HepG2 (cell line): ENCODE data around the gene PXDC1. TPM values are rescaled to one million over a fixed set of nuclear protein-coding genes. Genes with fewer than 3 reads are reported as not detected.

Experiments used
- ATF7-NPFF ChIP-seq: sonication (generic); formaldehyde crosslinking; IDR thresholded peaks from 2 replicates; pipeline ENCODE4 v1.8.1; 2023; ENCODE audit warnings: mild to moderate bottlenecking, low read depth, missing genetic modification reagents, moderate library complexity
- BHLHE40 ChIP-seq: IDR thresholded peaks from 2 replicates; pipeline ENCODE4 v1.6.1; 2011; ENCODE audit warnings: low read length, improper control_type of control experiment
- CBX2 ChIP-seq, 2 experiments: fragments of 200-600 bp in 1 of 2; sonication (generic); formaldehyde crosslinking in 1 of 2; IDR thresholded peaks; 2 replicates each; pipeline versions ENCODE4 v1.7.0 to v1.8.1; 2018 to 2022; ENCODE audit warnings: low read depth in 2 of 2, low read length in 1 of 2, mild to moderate bottlenecking in 1 of 2, missing genetic modification reagents in 1 of 2
- CREB1 ChIP-seq, 2 experiments: fragments of 450-650 bp in 1 of 2; IDR thresholded peaks; 2 replicates each; pipeline ENCODE4 v1.6.1; 2016 to 2017; ENCODE audit warnings: control low read depth in 1 of 2, mild to moderate bottlenecking in 1 of 2, missing compliant biosample characterization in 1 of 2, missing genetic modification characterization in 1 of 2
- HNRNPH1 ChIP-seq: fragments of 200-400 bp; formaldehyde crosslinking; optimal IDR thresholded peaks from 2 replicates; pipeline ENCODE3; 2017; ENCODE audit warnings: mild to moderate bottlenecking, low read depth, low read length
- IKZF5 ChIP-seq: IDR thresholded peaks from 2 replicates; pipeline ENCODE4 v1.6.1; 2018; ENCODE audit warnings: missing genetic modification reagents, mild to moderate bottlenecking, missing compliant biosample characterization
- NFKBIZ ChIP-seq: IDR thresholded peaks from 2 replicates; pipeline ENCODE4 v1.6.1; 2018; ENCODE audit warnings: missing genetic modification reagents, missing compliant biosample characterization
- RFXAP ChIP-seq: sonication (generic); formaldehyde crosslinking; IDR thresholded peaks from 2 replicates; pipeline ENCODE4 v1.4.0; 2020; ENCODE audit warnings: missing genetic modification reagents, borderline replicate concordance
- SOX5 ChIP-seq: IDR thresholded peaks from 2 replicates; pipeline ENCODE4 v1.6.1; 2016; ENCODE audit warnings: borderline replicate concordance
- TAF15 ChIP-seq: fragments of 200-400 bp; formaldehyde crosslinking; IDR thresholded peaks from one replicate; pipeline ENCODE4 v1.6.1; 2018; ENCODE audit warnings: mild to moderate bottlenecking, low read depth, low read length; ENCODE audit not compliant: poor library complexity, severe bottlenecking
- TCF12 ChIP-seq, 2 experiments: fragments of 450-650 bp in 1 of 2; sonication (generic) in 1 of 2; formaldehyde crosslinking in 1 of 2; IDR thresholded peaks; 2 replicates each; pipeline versions ENCODE4 v1.6.1 to v1.8.0; 2017 to 2022; ENCODE audit warnings: antibody characterized with exemption in 1 of 2, mild to moderate bottlenecking in 1 of 2, missing genetic modification reagents in 1 of 2, moderate library complexity in 1 of 2
- TEAD3 ChIP-seq: optimal IDR thresholded peaks from 2 replicates; pipeline ENCODE3; 2016; ENCODE audit warnings: borderline replicate concordance
- ZBTB42 ChIP-seq: sonication (generic); formaldehyde crosslinking; IDR thresholded peaks from 2 replicates; pipeline ENCODE4 v1.5.0; 2020; ENCODE audit warnings: mild to moderate bottlenecking, missing genetic modification reagents
- ZC3H13 ChIP-seq: sonication (generic); formaldehyde crosslinking; IDR thresholded peaks from 2 replicates; pipeline ENCODE4 v1.8.1; 2023; ENCODE audit warnings: mild to moderate bottlenecking, missing genetic modification reagents, moderate library complexity
- ZNF225 ChIP-seq: sonication (generic); formaldehyde crosslinking; IDR thresholded peaks from 2 replicates; pipeline ENCODE4 v1.4.0; 2020; ENCODE audit warnings: mild to moderate bottlenecking, missing genetic modification reagents
- ZNF709 ChIP-seq: sonication (generic); formaldehyde crosslinking; IDR thresholded peaks from 2 replicates; pipeline ENCODE4 v1.5.0; 2020; ENCODE audit warnings: mild to moderate bottlenecking, missing genetic modification reagents
- ZNF768 ChIP-seq: sonication (generic); formaldehyde crosslinking; IDR thresholded peaks from 2 replicates; pipeline ENCODE4 v1.4.0; 2020; ENCODE audit warnings: missing genetic modification reagents
- ZNF816 ChIP-seq: sonication (generic); formaldehyde crosslinking; IDR thresholded peaks from 2 replicates; pipeline ENCODE4 v1.8.0; 2022; ENCODE audit warnings: missing genetic modification reagents, mild to moderate bottlenecking, borderline replicate concordance
- ZSCAN12 ChIP-seq: sonication (generic); formaldehyde crosslinking; IDR thresholded peaks from 2 replicates; pipeline ENCODE4 v1.9.0; 2021; ENCODE audit warnings: mild to moderate bottlenecking, missing genetic modification reagents
- ZSCAN30 ChIP-seq: sonication (generic); formaldehyde crosslinking; IDR thresholded peaks from 2 replicates; pipeline ENCODE4 v1.5.0; 2020; ENCODE audit warnings: mild to moderate bottlenecking, missing genetic modification reagents
- polyA plus RNA-seq, 8 experiments: library from polyadenylated mRNA; depleted of rRNA in 3 of 8; stranded (reverse) in 7 of 8; unstranded in 1 of 8; fragments of >200 nt; fragmentation: Illumina TruSeq in 4 of 8; extraction: Trizol in 4 of 8; gene quantifications; 2 replicates each; pipeline versions ENCODE4 v1.2.1 to v1.2.3, GENCODE V29; 2011 to 2016; ENCODE audit warnings: low read depth in 4 of 8, missing spikeins in 1 of 8, mixed read lengths in 1 of 8; ENCODE audit not compliant: insufficient read depth in 1 of 8
- total RNA-seq, 5 experiments: library from RNA; depleted of rRNA; stranded (reverse); fragments of >200 nt; fragmentation: Illumina TruSeq; extraction: Trizol; gene quantifications; 2 replicates each; pipeline ENCODE4 v1.2.3, GENCODE V29; 2016; ENCODE audit warnings: low read depth in 1 of 5
- TF ChIP-seq, protein P1 (sequence below): sonication (generic); formaldehyde crosslinking; IDR thresholded peaks from 2 replicates; pipeline ENCODE4 v1.4.0; 2020; ENCODE audit warnings: missing genetic modification reagents
- TF ChIP-seq, protein P2 (sequence below): sonication (generic); formaldehyde crosslinking; IDR thresholded peaks from 2 replicates; pipeline ENCODE4 v1.8.0; 2022; ENCODE audit warnings: mild to moderate bottlenecking, missing genetic modification reagents
- TF ChIP-seq, protein P3 (sequence below): IDR thresholded peaks from 2 replicates; pipeline ENCODE4 v1.6.1; 2016; ENCODE audit warnings: missing compliant biosample characterization, missing genetic modification reagents, borderline replicate concordance

Gene PXDC1
- total and polyA plus RNA-seq, 2 of the 13 experiments (the other 11 are each of a cell fraction or from before 2014, with no cell fraction given) = 32.4 to 34.7 TPM

- TF ChIP-seq, protein P1, sequence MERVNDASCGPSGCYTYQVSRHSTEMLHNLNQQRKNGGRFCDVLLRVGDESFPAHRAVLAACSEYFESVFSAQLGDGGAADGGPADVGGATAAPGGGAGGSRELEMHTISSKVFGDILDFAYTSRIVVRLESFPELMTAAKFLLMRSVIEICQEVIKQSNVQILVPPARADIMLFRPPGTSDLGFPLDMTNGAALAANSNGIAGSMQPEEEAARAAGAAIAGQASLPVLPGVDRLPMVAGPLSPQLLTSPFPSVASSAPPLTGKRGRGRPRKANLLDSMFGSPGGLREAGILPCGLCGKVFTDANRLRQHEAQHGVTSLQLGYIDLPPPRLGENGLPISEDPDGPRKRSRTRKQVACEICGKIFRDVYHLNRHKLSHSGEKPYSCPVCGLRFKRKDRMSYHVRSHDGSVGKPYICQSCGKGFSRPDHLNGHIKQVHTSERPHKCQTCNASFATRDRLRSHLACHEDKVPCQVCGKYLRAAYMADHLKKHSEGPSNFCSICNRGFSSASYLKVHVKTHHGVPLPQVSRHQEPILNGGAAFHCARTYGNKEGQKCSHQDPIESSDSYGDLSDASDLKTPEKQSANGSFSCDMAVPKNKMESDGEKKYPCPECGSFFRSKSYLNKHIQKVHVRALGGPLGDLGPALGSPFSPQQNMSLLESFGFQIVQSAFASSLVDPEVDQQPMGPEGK = peak; percentile 76; the same call in 1 of the 2 replicates
- TF ChIP-seq ATF7-NPFF (peak; percentile 23; the same call in 1 of the 2 replicates), ZNF225 (CRISPR knock-in tag) (peak; percentile 48; the same call in 1 of the 2 replicates), SOX5 (peak; percentile 51; the same call in 1 of the 2 replicates), TEAD3 (CRISPR knock-in tag) (peak; percentile 87), ZSCAN12 (CRISPR knock-in tag) (no peak), ZNF768 (CRISPR knock-in tag) (peak; percentile 63; the same call in 1 of the 2 replicates), TCF12 (IDR thresholded peaks at IDR 0.05) (no peak), TCF12 (CRISPR knock-in tag; IDR thresholded peaks at IDR 0.05) (no peak), ZSCAN30 (CRISPR knock-in tag) (0 out of 2 replicates have a peak, but pooled peaks have one; percentile 78), ZC3H13 (CRISPR knock-in tag) (peak; percentile 98), RFXAP (CRISPR knock-in tag) (no peak; the same call in 1 of the 2 replicates), ZBTB42 (CRISPR knock-in tag) (peak; percentile 75; the same call in 1 of the 2 replicates), IKZF5 (CRISPR knock-in tag) (peak; percentile 40; the same call in 1 of the 2 replicates), TAF15 (no peak), BHLHE40 (no peak), HNRNPH1 (no peak), ZNF709 (CRISPR knock-in tag) (peak; percentile 30), CREB1 (IDR thresholded peaks at IDR 0.05) (no peak), CREB1 (CRISPR knock-in tag; IDR thresholded peaks at IDR 0.05) (no peak), NFKBIZ (CRISPR knock-in tag) (peak; percentile 75; the same call in 1 of the 2 replicates), ZNF816 (CRISPR knock-in tag) (peak; percentile 77; the same call in 1 of the 2 replicates), CBX2 (IDR thresholded peaks at IDR 0.05; ENCODE audit: low read depth, low read length) (no peak), CBX2 (CRISPR knock-in tag; IDR thresholded peaks at IDR 0.05; ENCODE audit: low read depth) (no peak)
- TF ChIP-seq, protein P2, sequence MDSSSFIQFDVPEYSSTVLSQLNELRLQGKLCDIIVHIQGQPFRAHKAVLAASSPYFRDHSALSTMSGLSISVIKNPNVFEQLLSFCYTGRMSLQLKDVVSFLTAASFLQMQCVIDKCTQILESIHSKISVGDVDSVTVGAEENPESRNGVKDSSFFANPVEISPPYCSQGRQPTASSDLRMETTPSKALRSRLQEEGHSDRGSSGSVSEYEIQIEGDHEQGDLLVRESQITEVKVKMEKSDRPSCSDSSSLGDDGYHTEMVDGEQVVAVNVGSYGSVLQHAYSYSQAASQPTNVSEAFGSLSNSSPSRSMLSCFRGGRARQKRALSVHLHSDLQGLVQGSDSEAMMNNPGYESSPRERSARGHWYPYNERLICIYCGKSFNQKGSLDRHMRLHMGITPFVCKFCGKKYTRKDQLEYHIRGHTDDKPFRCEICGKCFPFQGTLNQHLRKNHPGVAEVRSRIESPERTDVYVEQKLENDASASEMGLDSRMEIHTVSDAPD = no peak
- TF ChIP-seq, protein P3, sequence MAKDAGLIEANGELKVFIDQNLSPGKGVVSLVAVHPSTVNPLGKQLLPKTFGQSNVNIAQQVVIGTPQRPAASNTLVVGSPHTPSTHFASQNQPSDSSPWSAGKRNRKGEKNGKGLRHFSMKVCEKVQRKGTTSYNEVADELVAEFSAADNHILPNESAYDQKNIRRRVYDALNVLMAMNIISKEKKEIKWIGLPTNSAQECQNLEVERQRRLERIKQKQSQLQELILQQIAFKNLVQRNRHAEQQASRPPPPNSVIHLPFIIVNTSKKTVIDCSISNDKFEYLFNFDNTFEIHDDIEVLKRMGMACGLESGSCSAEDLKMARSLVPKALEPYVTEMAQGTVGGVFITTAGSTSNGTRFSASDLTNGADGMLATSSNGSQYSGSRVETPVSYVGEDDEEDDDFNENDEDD (CRISPR knock-in tag) = peak; percentile 71; the same call in 1 of the 2 replicates
Measured at GRCh38 chr6:3751730-3752530, 417 bp upstream of the PXDC1 start (continued).
